ENCODE data around the gene MS4A5.

MS4A5 gene

DNA sequence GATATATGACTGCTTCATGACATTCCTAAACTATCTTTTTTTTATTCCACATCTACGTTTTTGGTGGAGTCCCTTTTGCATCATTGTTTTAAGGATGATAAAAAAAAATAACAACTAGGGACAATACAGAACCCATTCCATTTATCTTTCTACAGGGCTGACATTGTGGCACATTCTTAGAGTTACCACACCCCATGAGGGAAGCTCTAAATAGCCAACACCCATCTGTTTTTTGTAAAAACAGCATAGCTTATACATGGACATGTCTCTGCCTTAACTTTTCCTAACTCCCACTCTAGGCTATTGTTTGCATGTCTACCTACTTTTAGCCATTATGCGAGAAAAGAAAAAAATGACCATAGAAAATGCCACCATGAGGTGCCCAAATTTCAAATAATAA, 39.5 kb downstream of the MS4A5 start:
- no peak overlapping the region for H2AFZ ChIP-seq (ENCODE audit: low read length)
- H3K14ac ChIP-seq (ENCODE audit: low read length), result no peak overlapping the region
- H3K9me3 ChIP-seq (replicated peaks in 1 of 2; ENCODE audit: control insufficient read depth in 2 of 2, insufficient read depth in 1 of 2, low read depth in 1 of 2, low read length in 2 of 2), result no peaks in the 10 kb centered on the region
- no peak overlapping the region for H2BK12ac ChIP-seq (ENCODE audit: low read length)
- no peak overlapping the region for H2BK15ac ChIP-seq (ENCODE audit: low read length)
- no peak overlapping the region for H4K8ac ChIP-seq (ENCODE audit: low read depth, low read length)
- H3K4me3 ChIP-seq (ENCODE audit: low read length in 2 of 2), result no peak overlapping the region
- H3K27ac ChIP-seq (replicated peaks; ENCODE audit: low read length), result no peak overlapping the region
- H3K4me2 ChIP-seq (ENCODE audit: insufficient read depth, low read length, poor library complexity, severe bottlenecking), result no peak overlapping the region
- H3K27me3 ChIP-seq (ENCODE audit: control insufficient read depth in 3 of 3, insufficient read depth in 3 of 3, low read depth in 1 of 3, low read length in 3 of 3), result no peaks in the 10 kb centered on the region
- no peak overlapping the region for H3K9ac ChIP-seq (ENCODE audit: low read depth, low read length, poor library complexity)
- no peak overlapping the region for H3K23ac ChIP-seq (ENCODE audit: low read depth, low read length, poor library complexity)
- no peak overlapping the region for H3K18ac ChIP-seq (ENCODE audit: low read length)
- no peak overlapping the region for H2BK120ac ChIP-seq (ENCODE audit: low read depth, low read length)
- H3K4me1 ChIP-seq (ENCODE audit: control insufficient read depth in 2 of 2, insufficient read depth in 1 of 2, low read depth in 1 of 2, low read length in 2 of 2), result no peaks in the 10 kb centered on the region
- no peak overlapping the region for H3K4ac ChIP-seq (ENCODE audit: low read length)
- no peak overlapping the region for H2BK5ac ChIP-seq (ENCODE audit: low read length)
- no peaks in the 10 kb centered on the region for H3K79me1 ChIP-seq (ENCODE audit: low read depth, low read length)
- WGBS, 2 donors (ENCODE audit: extremely low coverage in 2 of 2, insufficient read length in 2 of 2, insufficient replicate concordance in 1 of 2), result no CpG with 5 or more reads among the region's 2 CpGs
- no peak overlapping the region for H2AK5ac ChIP-seq (ENCODE audit: low read depth, low read length)
- no peak overlapping the region for H4K91ac ChIP-seq (ENCODE audit: low read depth, low read length, poor library complexity)
- no peaks in the 10 kb centered on the region for H3K36me3 ChIP-seq (replicated peaks in 1 of 2; ENCODE audit: control insufficient read depth in 2 of 2, insufficient read depth in 2 of 2, low read length in 2 of 2)
- no peak for DNase-seq (ENCODE audit: low spot score)

DNA sequence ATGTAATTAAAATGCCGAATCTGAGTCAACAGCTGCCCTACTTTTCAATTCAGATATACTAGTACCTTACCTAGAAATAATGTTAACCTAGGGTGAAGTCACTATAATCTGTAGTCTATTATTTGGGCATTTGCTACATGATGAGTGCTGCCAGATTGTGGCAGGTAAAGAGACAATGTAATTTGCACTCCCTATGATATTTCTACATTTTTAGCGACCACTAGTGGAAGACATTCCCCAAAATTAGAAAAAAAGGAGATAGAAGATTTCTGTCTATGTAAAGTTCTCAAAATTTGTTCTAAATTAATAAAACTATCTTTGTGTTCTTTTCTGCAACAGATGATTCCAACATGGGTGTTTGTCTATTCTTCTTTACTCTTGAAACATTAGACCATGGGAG, 40.4 kb downstream of the MS4A5 start:
- H3K23ac ChIP-seq (ENCODE audit: low read depth, low read length, poor library complexity), result no peak overlapping the region
- no peak overlapping the region for H3K4me2 ChIP-seq (ENCODE audit: insufficient read depth, low read length, poor library complexity, severe bottlenecking)
- no peak overlapping the region for H2BK12ac ChIP-seq (ENCODE audit: low read length)
- no peak overlapping the region for H3K14ac ChIP-seq (ENCODE audit: low read length)
- no peaks in the 10 kb centered on the region for H3K36me3 ChIP-seq (replicated peaks in 1 of 2; ENCODE audit: control insufficient read depth in 2 of 2, insufficient read depth in 2 of 2, low read length in 2 of 2)
- no peak for DNase-seq (ENCODE audit: low spot score)
- no peak overlapping the region for H3K18ac ChIP-seq (ENCODE audit: low read length)
- no peaks in the 10 kb centered on the region for H3K4me1 ChIP-seq (ENCODE audit: control insufficient read depth in 2 of 2, insufficient read depth in 1 of 2, low read depth in 1 of 2, low read length in 2 of 2)
- no peak overlapping the region for H4K91ac ChIP-seq (ENCODE audit: low read depth, low read length, poor library complexity)
- H4K8ac ChIP-seq (ENCODE audit: low read depth, low read length), result no peak overlapping the region
- no peaks in the 10 kb centered on the region for H3K27me3 ChIP-seq (ENCODE audit: control insufficient read depth in 3 of 3, insufficient read depth in 3 of 3, low read depth in 1 of 3, low read length in 3 of 3)
- no peak overlapping the region for H3K4me3 ChIP-seq (ENCODE audit: low read length in 2 of 2)
- no peak overlapping the region for H2BK15ac ChIP-seq (ENCODE audit: low read length)
- no peak overlapping the region for H2AK5ac ChIP-seq (ENCODE audit: low read depth, low read length)
- no peaks in the 10 kb centered on the region for H3K79me1 ChIP-seq (ENCODE audit: low read depth, low read length)
- H2BK5ac ChIP-seq (ENCODE audit: low read length), result no peak overlapping the region
- H3K27ac ChIP-seq (replicated peaks; ENCODE audit: low read length), result no peak overlapping the region
- H3K9me3 ChIP-seq (replicated peaks in 1 of 2; ENCODE audit: control insufficient read depth in 2 of 2, insufficient read depth in 1 of 2, low read depth in 1 of 2, low read length in 2 of 2), result no peaks in the 10 kb centered on the region
- H2BK120ac ChIP-seq (ENCODE audit: low read depth, low read length), result no peak overlapping the region
- no peak overlapping the region for H3K4ac ChIP-seq (ENCODE audit: low read length)
- WGBS, 2 donors (ENCODE audit: extremely low coverage in 2 of 2, insufficient read length in 2 of 2, insufficient replicate concordance in 1 of 2), result no CpG with 5 or more reads among the region's 2 CpGs
- no peak overlapping the region for H2AFZ ChIP-seq (ENCODE audit: low read length)
- H3K9ac ChIP-seq (ENCODE audit: low read depth, low read length, poor library complexity), result no peak overlapping the region

DNA sequence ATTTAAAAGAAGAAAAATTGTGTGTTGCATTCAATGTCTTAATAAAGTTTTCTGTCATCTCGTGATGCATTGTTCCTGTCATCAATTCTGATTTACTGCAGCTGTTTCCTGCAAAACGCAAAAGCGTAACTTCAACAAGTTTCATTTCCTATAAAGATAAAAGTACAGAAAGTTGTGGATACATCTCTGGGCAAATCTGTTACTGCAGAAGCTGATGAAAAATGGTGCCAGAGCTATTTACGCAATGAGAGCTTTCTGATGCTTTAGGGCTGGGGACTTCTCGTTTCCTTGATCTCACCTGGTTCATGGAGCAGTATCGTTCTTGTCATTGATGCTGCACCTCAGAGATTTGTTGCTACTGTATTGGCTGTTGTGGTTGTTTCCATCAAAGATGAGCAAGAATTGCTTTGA, 47.7 kb downstream of the MS4A5 start:
- Histone ChIP-seq H3K18ac (ENCODE audit: low read length) (no peak overlapping the region), H2AFZ (ENCODE audit: low read length) (no peak overlapping the region), H2AK5ac (ENCODE audit: low read depth, low read length) (no peak overlapping the region), H2BK5ac (ENCODE audit: low read length) (no peak overlapping the region), H4K91ac (ENCODE audit: low read depth, low read length, poor library complexity) (no peak overlapping the region), H2BK120ac (ENCODE audit: low read depth, low read length) (no peak overlapping the region), H2BK15ac (ENCODE audit: low read length) (no peak overlapping the region), H3K27ac (replicated peaks; ENCODE audit: low read length) (no peak overlapping the region), H2BK12ac (ENCODE audit: low read length) (no peak overlapping the region), H3K4me1 (ENCODE audit: control insufficient read depth in 2 of 2, insufficient read depth in 1 of 2, low read depth in 1 of 2, low read length in 2 of 2) (no peaks in the 10 kb centered on the region), H3K4me3 (ENCODE audit: low read length in 2 of 2) (no peak overlapping the region), H3K9me3 (replicated peaks in 1 of 2; ENCODE audit: control insufficient read depth in 2 of 2, insufficient read depth in 1 of 2, low read depth in 1 of 2, low read length in 2 of 2) (no peaks in the 10 kb centered on the region), H3K4me2 (ENCODE audit: insufficient read depth, low read length, poor library complexity, severe bottlenecking) (no peak overlapping the region), H3K9ac (ENCODE audit: low read depth, low read length, poor library complexity) (no peak overlapping the region), H3K14ac (ENCODE audit: low read length) (no peak overlapping the region), H3K4ac (ENCODE audit: low read length) (no peak overlapping the region), H3K79me1 (ENCODE audit: low read depth, low read length) (no peaks in the 10 kb centered on the region), H4K8ac (ENCODE audit: low read depth, low read length) (no peak overlapping the region), H3K36me3 (replicated peaks in 1 of 2; ENCODE audit: control insufficient read depth in 2 of 2, insufficient read depth in 2 of 2, low read length in 2 of 2) (no peaks in the 10 kb centered on the region), H3K23ac (ENCODE audit: low read depth, low read length, poor library complexity) (no peak overlapping the region), H3K27me3 (ENCODE audit: control insufficient read depth in 3 of 3, insufficient read depth in 3 of 3, low read depth in 1 of 3, low read length in 3 of 3) (no peaks in the 10 kb centered on the region)
- no CpG with 5 or more reads among the region's 6 CpGs for WGBS, 2 donors (ENCODE audit: extremely low coverage in 2 of 2, insufficient read length in 2 of 2, insufficient replicate concordance in 1 of 2)
- DNase-seq (ENCODE audit: low spot score), result no peak

DNA sequence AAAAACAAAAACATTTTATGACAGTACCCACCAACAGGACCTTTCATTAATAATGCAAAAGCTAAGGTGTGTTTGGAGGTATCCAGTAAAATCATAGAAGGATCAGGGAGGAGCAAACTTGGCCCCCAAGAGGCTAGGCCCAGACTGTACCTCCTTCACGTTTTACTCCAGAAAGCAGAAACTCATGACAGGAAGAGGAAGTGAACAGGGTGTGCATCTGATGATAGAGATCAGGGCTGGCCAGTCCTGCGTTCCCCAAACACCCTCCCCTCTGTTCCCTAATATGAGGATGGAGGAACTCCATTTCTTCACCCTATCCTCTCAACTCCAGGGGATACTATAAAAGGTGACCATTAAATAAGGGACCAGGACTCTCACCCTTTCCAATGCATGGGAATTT, 53.0 kb downstream of the MS4A5 start:
- Histone ChIP-seq H3K9me3 (replicated peaks in 1 of 2; ENCODE audit: control insufficient read depth in 2 of 2, insufficient read depth in 1 of 2, low read depth in 1 of 2, low read length in 2 of 2) (no peaks in the 10 kb centered on the region), H3K4ac (ENCODE audit: low read length) (no peak overlapping the region), H2BK12ac (ENCODE audit: low read length) (no peak overlapping the region), H4K8ac (ENCODE audit: low read depth, low read length) (no peak overlapping the region), H3K23ac (ENCODE audit: low read depth, low read length, poor library complexity) (no peak overlapping the region), H3K14ac (ENCODE audit: low read length) (no peak overlapping the region), H3K36me3 (replicated peaks in 1 of 2; ENCODE audit: control insufficient read depth in 2 of 2, insufficient read depth in 2 of 2, low read length in 2 of 2) (no peaks in the 10 kb centered on the region), H2AK5ac (ENCODE audit: low read depth, low read length) (no peak overlapping the region), H3K27ac (replicated peaks; ENCODE audit: low read length) (no peak overlapping the region), H3K4me3 (ENCODE audit: low read length in 2 of 2) (no peak overlapping the region), H3K79me1 (ENCODE audit: low read depth, low read length) (no peaks in the 10 kb centered on the region), H2BK120ac (ENCODE audit: low read depth, low read length) (no peak overlapping the region), H2BK5ac (ENCODE audit: low read length) (no peak overlapping the region), H3K4me1 (ENCODE audit: control insufficient read depth in 2 of 2, insufficient read depth in 1 of 2, low read depth in 1 of 2, low read length in 2 of 2) (no peaks in the 10 kb centered on the region), H2BK15ac (ENCODE audit: low read length) (no peak overlapping the region), H3K27me3 (ENCODE audit: control insufficient read depth in 3 of 3, insufficient read depth in 3 of 3, low read depth in 1 of 3, low read length in 3 of 3) (no peaks in the 10 kb centered on the region), H4K91ac (ENCODE audit: low read depth, low read length, poor library complexity) (no peak overlapping the region), H3K9ac (ENCODE audit: low read depth, low read length, poor library complexity) (no peak overlapping the region), H3K4me2 (ENCODE audit: insufficient read depth, low read length, poor library complexity, severe bottlenecking) (no peak overlapping the region), H3K18ac (ENCODE audit: low read length) (no peak overlapping the region), H2AFZ (ENCODE audit: low read length) (no peak overlapping the region)
- no peak for DNase-seq (ENCODE audit: low spot score)
- no CpG with 5 or more reads among the region's 2 CpGs for WGBS, 2 donors (ENCODE audit: extremely low coverage in 2 of 2, insufficient read length in 2 of 2, insufficient replicate concordance in 1 of 2)

Measured in neuronal stem cell (in vitro differentiated cells).